ENCODE results near the gene PCF11. TPM values are rescaled to one million over a fixed set of nuclear protein-coding genes. Genes with fewer than 3 reads are reported as not detected.

Gene PCF11
- total RNA-seq, 2 experiments from 2014 or later: 46.8 to 47.9 TPM

- H3K4me1 Mint-ChIP-seq (ENCODE audit: low read depth): peaks cover 33% of the 10 kb centered on the region
- peak; percentile 67 for DNase-seq
- peak overlapping the region; percentile 100 for H3K4me3 Mint-ChIP-seq
- H3K36me3 Mint-ChIP-seq: peaks cover 46% of the 10 kb centered on the region
- H3K27me3 Mint-ChIP-seq: no peaks in the 10 kb centered on the region
- CTCF ChIA-PET: interaction anchor here (1.0 to 1.4 kb wide), 5 partner anchors 86 to 291 kb away, joined by 3 to 5 read pairs (median 4); partner anchors contain the start of genes DDIAS and RAB30
- POLR2A ChIA-PET: interaction anchor here (0.7 to 5.7 kb wide), 15 partner anchors 10 to 420 kb away, joined by 3 to 67 read pairs (median 6); partner anchors contain the start of genes ANKRD42, CCDC90B, DDIAS and PRCP
- no peaks in the 10 kb centered on the region for H3K9me3 Mint-ChIP-seq
- intact Hi-C loops (cut with micrococcal nuclease): loop anchor here (2.0 kb wide), 2 partner anchors 95 to 161 kb away; no protein-coding TSS in a partner anchor
- peak overlapping the region; percentile 100 for H3K27ac Mint-ChIP-seq
Observed at GRCh38 chr11:83157594-83158356, 844 bp downstream of the PCF11 start.

- ChIA-PET POLR2A (interaction anchor here (0.8 to 5.7 kb wide), 5 partner anchors 36 to 257 kb away, joined by 3 to 67 read pairs (median 30); partner anchors contain the start of genes ANKRD42, DDIAS, PRCP and RAB30), CTCF (interaction anchor here (1.1 to 1.4 kb wide), 2 partner anchors 257 to 291 kb away, joined by 4 read pairs; partner anchors contain the start of gene DDIAS)
- peaks cover 46% of the 10 kb centered on the region for H3K36me3 Mint-ChIP-seq
- no peak for DNase-seq
- H3K27ac Mint-ChIP-seq: peak overlapping the region; percentile 100
- peaks cover 36% of the 10 kb centered on the region for H3K4me1 Mint-ChIP-seq (ENCODE audit: low read depth)
- intact Hi-C loops (cut with micrococcal nuclease): no loop called here
- H3K4me3 Mint-ChIP-seq: peak overlapping the region; percentile 100
- H3K27me3 Mint-ChIP-seq: no peaks in the 10 kb centered on the region
- H3K9me3 Mint-ChIP-seq: no peaks in the 10 kb centered on the region
Observed at GRCh38 chr11:83158357-83158786, 1.4 kb downstream of the PCF11 start.

GRCh38 chr11:83158965-83159901 is 2.3 kb downstream of the PCF11 start:
- Mint-ChIP-seq H3K27ac (peak overlapping the region; percentile 76), H3K27me3 (no peaks in the 10 kb centered on the region), H3K4me3 (peak overlapping the region; percentile 100), H3K4me1 (ENCODE audit: low read depth) (peaks cover 39% of the 10 kb centered on the region), H3K9me3 (no peaks in the 10 kb centered on the region), H3K36me3 (peaks cover 48% of the 10 kb centered on the region)
- ChIA-PET POLR2A (interaction anchor here (0.8 to 5.7 kb wide), 6 partner anchors 11 to 258 kb away, joined by 3 to 67 read pairs (median 16); partner anchors contain the start of genes ANKRD42, DDIAS, PRCP and RAB30), CTCF (interaction anchor here (0.6 to 1.2 kb wide), 3 partner anchors 13 to 292 kb away, joined by 3 to 4 read pairs (median 3); no protein-coding TSS in a partner anchor)
- DNase-seq: no peak
- intact Hi-C loops (cut with micrococcal nuclease): no loop called here

GRCh38 chr11:83159902-83160865 is 3.3 kb downstream of the PCF11 start:
- Mint-ChIP-seq H3K36me3 (peaks cover 53% of the 10 kb centered on the region), H3K4me3 (peak overlapping the region; percentile 100), H3K4me1 (ENCODE audit: low read depth) (peaks cover 42% of the 10 kb centered on the region), H3K27me3 (no peaks in the 10 kb centered on the region), H3K9me3 (no peaks in the 10 kb centered on the region), H3K27ac (peak overlapping the region; percentile 76)
- ChIA-PET POLR2A (interaction anchor here (1.0 to 5.7 kb wide), 3 partner anchors 10 to 259 kb away, joined by 3 to 67 read pairs (median 3); partner anchors contain the start of genes DDIAS, PRCP and RAB30), CTCF (interaction anchor here (1.2 kb wide), 1 partner anchor 12 kb away, joined by 3 read pairs; no protein-coding TSS in a partner anchor)
- intact Hi-C loops (cut with micrococcal nuclease): no loop called here
- DNase-seq: no peak

GRCh38 chr11:83161610-83162199 is 4.8 kb downstream of the PCF11 start:
- POLR2A ChIA-PET: interaction anchor here (0.7 to 1.1 kb wide), 2 partner anchors 90 to 260 kb away, joined by 3 to 5 read pairs; partner anchors contain the start of genes DDIAS and RAB30
- intact Hi-C loops (cut with micrococcal nuclease): loop anchor here (1.0 kb wide), 1 partner anchor 13 kb away; no protein-coding TSS in a partner anchor
- H3K27me3 Mint-ChIP-seq: no peaks in the 10 kb centered on the region
- CTCF ChIA-PET: no interaction called here
- H3K4me3 Mint-ChIP-seq: peak overlapping the region; percentile 42
- H3K4me1 Mint-ChIP-seq (ENCODE audit: low read depth): peaks cover 50% of the 10 kb centered on the region
- peaks cover 65% of the 10 kb centered on the region for H3K36me3 Mint-ChIP-seq
- H3K27ac Mint-ChIP-seq: peak overlapping the region; percentile 70
- DNase-seq: no peak
- no peaks in the 10 kb centered on the region for H3K9me3 Mint-ChIP-seq

GRCh38 chr11:83162377-83162776 is 5.4 kb downstream of the PCF11 start:
- POLR2A ChIA-PET: interaction anchor here (1.1 kb wide), 1 partner anchor 261 kb away, joined by 5 read pairs; the partner anchor contains the start of gene DDIAS
- Mint-ChIP-seq H3K4me3 (peak overlapping the region; percentile 42), H3K9me3 (no peaks in the 10 kb centered on the region), H3K4me1 (ENCODE audit: low read depth) (peaks cover 54% of the 10 kb centered on the region), H3K36me3 (peaks cover 64% of the 10 kb centered on the region), H3K27ac (no peak overlapping the region), H3K27me3 (no peaks in the 10 kb centered on the region)
- intact Hi-C loops (cut with micrococcal nuclease): loop anchor here (1.0 kb wide), 1 partner anchor 12 kb away; no protein-coding TSS in a partner anchor
- no peak for DNase-seq
- CTCF ChIA-PET: no interaction called here

- Mint-ChIP-seq H3K36me3 (peaks cover 67% of the 10 kb centered on the region), H3K27ac (peak overlapping the region; percentile 40), H3K27me3 (no peaks in the 10 kb centered on the region), H3K4me3 (no peak overlapping the region), H3K4me1 (ENCODE audit: low read depth) (peaks cover 75% of the 10 kb centered on the region), H3K9me3 (no peaks in the 10 kb centered on the region)
- DNase-seq: no peak
- intact Hi-C loops (cut with micrococcal nuclease): no loop called here
- ChIA-PET POLR2A (interaction anchor here (0.6 kb wide), 1 partner anchor 50 kb away, joined by 6 read pairs; no protein-coding TSS in a partner anchor), CTCF (no interaction called here)
Observed at GRCh38 chr11:83166193-83166866, 9.4 kb downstream of the PCF11 start.

- Mint-ChIP-seq H3K36me3 (peaks cover 73% of the 10 kb centered on the region), H3K27ac (no peak overlapping the region), H3K4me3 (no peak overlapping the region), H3K27me3 (no peaks in the 10 kb centered on the region), H3K9me3 (no peaks in the 10 kb centered on the region), H3K4me1 (ENCODE audit: low read depth) (peaks cover 75% of the 10 kb centered on the region)
- ChIA-PET POLR2A (interaction anchor here (1.4 kb wide), 1 partner anchor 12 kb away, joined by 4 read pairs; the partner anchor contains the start of gene PCF11), CTCF (no interaction called here)
- intact Hi-C loops (cut with micrococcal nuclease): no loop called here
- no peak for DNase-seq
Observed at GRCh38 chr11:83168756-83169155, 11.8 kb downstream of the PCF11 start.

GRCh38 chr11:83170865-83171264 is 13.9 kb downstream of the PCF11 start:
- ChIA-PET POLR2A (no interaction called here), CTCF (interaction anchor here (0.6 kb wide), 1 partner anchor 15 kb away, joined by 3 read pairs; no protein-coding TSS in a partner anchor)
- Mint-ChIP-seq H3K27me3 (no peaks in the 10 kb centered on the region), H3K4me3 (peak overlapping the region; percentile 43), H3K36me3 (peaks cover 69% of the 10 kb centered on the region), H3K4me1 (ENCODE audit: low read depth) (peaks cover 82% of the 10 kb centered on the region), H3K9me3 (no peaks in the 10 kb centered on the region), H3K27ac (peak overlapping the region; percentile 58)
- DNase-seq: no peak
- intact Hi-C loops (cut with micrococcal nuclease): no loop called here

- no peak overlapping the region for H3K4me3 Mint-ChIP-seq
- intact Hi-C loops (cut with micrococcal nuclease): no loop called here
- CTCF ChIA-PET: interaction anchor here (0.8 to 1.5 kb wide), 5 partner anchors 8 to 305 kb away, joined by 3 to 4 read pairs (median 3); no protein-coding TSS in a partner anchor
- H3K4me1 Mint-ChIP-seq (ENCODE audit: low read depth): peaks cover 79% of the 10 kb centered on the region
- peaks cover 68% of the 10 kb centered on the region for H3K36me3 Mint-ChIP-seq
- H3K27ac Mint-ChIP-seq: no peak overlapping the region
- no peaks in the 10 kb centered on the region for H3K9me3 Mint-ChIP-seq
- peak; percentile 29 for DNase-seq
- H3K27me3 Mint-ChIP-seq: no peaks in the 10 kb centered on the region
- POLR2A ChIA-PET: interaction anchor here (0.6 to 1.2 kb wide), 2 partner anchors 16 to 131 kb away, joined by 6 read pairs; partner anchors contain the start of gene PCF11
Observed at GRCh38 chr11:83172551-83172950, 15.6 kb downstream of the PCF11 start.

All from activated CD4-positive, alpha-beta memory T cell treated with anti-CD3 and anti-CD28 coated beads for 36 hours (primary cell).